ENCODE measurements around the gene CHRNA3.

CHRNA3 gene

GRCh38 chr15:78629031-78629715, 8.4 kb upstream of the CHRNA3 start:
- Mint-ChIP-seq H3K4me3 (no peak overlapping the region), H3K27me3 (peaks cover 21% of the 10 kb centered on the region), H3K9me3 (peaks cover 7% of the 10 kb centered on the region), H3K27ac (no peak overlapping the region), H3K4me1 (no peaks in the 10 kb centered on the region), H3K36me3 (peaks cover 6% of the 10 kb centered on the region)
- ATAC-seq (ENCODE audit: low read depth) = no peak
- DNase-seq (ENCODE audit: low spot score in 2 of 2) = no peak

DNA sequence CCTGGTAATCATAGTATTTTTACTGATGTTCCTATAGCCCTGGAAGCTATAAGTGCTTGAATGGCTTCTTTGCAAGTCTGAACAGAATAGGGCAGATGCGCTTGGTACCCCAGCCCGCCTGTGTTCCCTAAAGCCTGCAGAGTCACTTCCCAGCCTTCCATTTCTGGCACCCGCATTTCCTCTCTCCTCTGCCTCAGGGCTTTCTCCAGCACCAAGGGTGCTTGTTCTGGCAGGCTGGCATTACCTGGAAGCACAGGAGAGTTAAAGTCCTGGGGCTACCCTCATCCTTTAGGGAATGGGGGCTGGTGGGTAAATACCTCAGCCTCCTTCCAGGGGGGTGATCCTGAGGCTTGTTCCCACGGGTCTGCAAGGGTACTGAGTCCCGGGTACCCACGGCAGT, 7.4 kb upstream of the CHRNA3 start:
- H3K27me3 Mint-ChIP-seq = peaks cover 23% of the 10 kb centered on the region
- H3K27ac Mint-ChIP-seq = no peak overlapping the region
- DNase-seq (ENCODE audit: low spot score in 2 of 2) (no peak), ATAC-seq (ENCODE audit: low read depth) (no peak)
- H3K4me3 Mint-ChIP-seq = no peak overlapping the region
- peaks cover 4% of the 10 kb centered on the region for H3K9me3 Mint-ChIP-seq
- peaks cover 4% of the 10 kb centered on the region for H3K36me3 Mint-ChIP-seq
- no peaks in the 10 kb centered on the region for H3K4me1 Mint-ChIP-seq

- Mint-ChIP-seq H3K27ac (no peak overlapping the region), H3K27me3 (peaks cover 21% of the 10 kb centered on the region), H3K4me3 (no peak overlapping the region), H3K9me3 (no peaks in the 10 kb centered on the region), H3K4me1 (no peaks in the 10 kb centered on the region), H3K36me3 (no peaks in the 10 kb centered on the region)
- DNase-seq (ENCODE audit: low spot score in 2 of 2) (no peak), ATAC-seq (ENCODE audit: low read depth) (no peak)
These were observed 6.6 kb upstream of the CHRNA3 start for GRCh38 chr15:78627348-78627747.

- DNase-seq (ENCODE audit: low spot score in 2 of 2) (no peak), ATAC-seq (ENCODE audit: low read depth) (no peak)
- H3K9me3 Mint-ChIP-seq = no peaks in the 10 kb centered on the region
- H3K27ac Mint-ChIP-seq = no peak overlapping the region
- no peaks in the 10 kb centered on the region for H3K36me3 Mint-ChIP-seq
- H3K4me1 Mint-ChIP-seq = no peaks in the 10 kb centered on the region
- no peak overlapping the region for H3K4me3 Mint-ChIP-seq
- peaks cover 23% of the 10 kb centered on the region for H3K27me3 Mint-ChIP-seq
These were observed 5.7 kb upstream of the CHRNA3 start for GRCh38 chr15:78626381-78626995.

DNA sequence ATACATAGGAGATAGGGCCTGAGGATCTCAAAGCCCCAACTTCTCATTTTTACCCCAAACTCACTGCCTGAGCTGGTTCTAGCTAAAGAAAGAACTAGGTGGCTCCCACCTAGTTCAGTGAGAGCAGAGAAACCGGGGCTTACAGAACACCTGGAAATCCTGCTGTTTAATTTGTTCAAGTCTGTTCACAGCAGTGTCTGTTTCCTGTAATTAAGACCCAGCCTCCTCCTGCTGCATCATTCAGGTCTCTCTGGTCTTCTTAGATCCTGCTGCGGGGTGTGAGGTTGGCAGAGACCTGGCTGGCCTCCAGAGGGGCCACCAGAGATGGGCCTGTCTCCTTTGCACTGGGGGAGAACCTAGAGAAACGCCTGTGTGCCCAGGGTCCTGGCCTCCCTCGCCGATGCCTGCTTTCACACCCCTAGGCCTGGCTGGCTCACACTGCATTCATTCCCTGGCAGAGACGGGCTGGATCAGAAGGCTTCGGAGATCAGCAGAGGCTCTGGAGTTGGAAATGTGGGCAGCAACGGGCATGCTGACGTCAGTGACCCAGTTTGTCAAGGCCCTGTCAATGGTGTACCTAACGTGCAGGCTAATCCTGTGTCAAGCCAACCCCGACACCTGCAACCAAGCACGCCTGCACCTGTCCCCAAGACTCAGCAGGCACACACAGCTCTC, 4.9 kb upstream of the CHRNA3 start:
- DNase-seq (ENCODE audit: low spot score in 2 of 2) = no peak
- Mint-ChIP-seq H3K27ac (no peak overlapping the region), H3K4me3 (no peak overlapping the region), H3K36me3 (no peaks in the 10 kb centered on the region), H3K27me3 (peaks cover 22% of the 10 kb centered on the region), H3K4me1 (no peaks in the 10 kb centered on the region), H3K9me3 (no peaks in the 10 kb centered on the region)
- no peak for ATAC-seq (ENCODE audit: low read depth)

DNA sequence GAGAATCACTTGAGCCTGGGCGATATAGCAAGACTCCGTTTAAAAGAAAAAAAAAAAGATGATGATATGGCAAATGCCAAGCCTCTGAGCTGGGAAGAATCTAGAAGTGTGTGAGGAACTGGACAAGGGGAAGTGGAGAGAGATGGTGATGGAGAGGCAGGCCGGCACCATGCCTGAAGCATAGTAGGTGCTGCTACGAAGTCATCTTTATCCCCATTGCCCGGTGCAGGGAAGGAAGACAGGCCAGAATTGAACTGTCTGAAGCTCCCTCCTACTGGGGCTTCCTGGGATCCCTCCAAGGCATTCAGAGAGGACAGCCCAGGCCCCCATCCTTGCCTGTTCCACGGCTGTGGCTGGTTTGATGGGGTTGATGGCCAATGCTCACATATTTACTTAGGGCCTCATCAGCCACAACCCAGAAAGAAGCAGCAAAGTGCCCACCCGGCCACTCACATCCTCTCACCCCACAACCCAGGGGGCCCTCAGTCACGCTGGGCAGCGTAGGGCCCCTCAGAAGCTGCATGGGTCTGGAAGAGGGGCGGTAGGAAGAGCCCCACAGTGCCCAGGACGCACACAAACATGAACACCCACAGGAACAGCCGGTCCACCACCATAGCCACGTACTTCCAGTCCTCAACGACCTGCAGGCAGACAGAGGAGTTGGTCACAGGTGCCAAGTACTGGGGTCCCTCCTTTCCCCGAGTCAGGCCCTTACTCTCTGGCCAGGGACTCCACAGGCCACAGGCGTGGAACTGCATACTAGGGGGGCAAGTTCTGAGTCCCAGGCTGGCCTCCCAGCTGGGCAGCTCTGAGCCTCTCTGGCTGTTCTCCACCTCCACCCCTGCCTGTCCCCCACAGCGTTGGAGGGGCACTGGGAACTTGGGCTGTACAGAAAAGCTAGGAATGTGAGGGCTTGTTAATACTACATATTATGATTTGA, 4.1 kb upstream of the CHRNA3 start:
- no peak overlapping the region for H3K27ac Mint-ChIP-seq
- H3K27me3 Mint-ChIP-seq = peaks cover 22% of the 10 kb centered on the region
- ATAC-seq (ENCODE audit: low read depth) (no peak), DNase-seq (ENCODE audit: low spot score in 2 of 2) (no peak)
- H3K36me3 Mint-ChIP-seq = no peaks in the 10 kb centered on the region
- H3K4me3 Mint-ChIP-seq = no peak overlapping the region
- H3K4me1 Mint-ChIP-seq = no peaks in the 10 kb centered on the region
- H3K9me3 Mint-ChIP-seq = no peaks in the 10 kb centered on the region

DNA sequence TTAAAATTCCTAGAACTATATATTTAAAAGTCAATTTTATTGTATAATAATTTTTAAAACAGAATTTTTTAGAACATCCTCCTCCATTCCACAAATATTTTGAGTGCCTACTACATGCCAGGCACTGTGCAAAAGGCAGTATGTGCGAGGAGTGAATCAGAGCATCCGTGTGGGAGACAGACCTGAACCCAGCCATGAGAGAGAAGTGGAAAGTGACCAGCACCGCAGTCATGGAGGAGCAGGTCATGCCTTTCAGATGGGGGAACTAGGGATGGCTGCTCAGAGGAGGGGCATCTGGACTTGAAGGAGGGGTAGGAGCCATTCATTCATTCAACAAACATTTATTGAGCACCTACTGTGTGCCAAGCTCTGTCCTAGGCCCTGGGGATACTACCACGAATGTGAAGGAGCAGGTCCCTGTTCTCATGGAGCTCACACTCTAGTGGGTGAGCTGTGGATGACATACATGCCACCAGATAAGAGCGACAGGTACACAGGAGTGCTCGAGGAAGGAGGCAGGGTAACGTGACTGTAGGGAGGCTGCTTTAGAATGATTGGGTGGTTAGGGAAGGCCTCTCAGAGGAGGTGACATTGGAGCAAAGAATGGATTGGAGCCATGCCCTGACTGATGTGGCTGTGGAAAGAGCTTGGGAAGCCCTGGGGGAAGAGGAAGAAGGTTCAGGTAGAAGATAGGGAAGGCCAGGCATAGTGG, 3.1 kb upstream of the CHRNA3 start:
- H3K9me3 Mint-ChIP-seq = no peaks in the 10 kb centered on the region
- peaks cover 25% of the 10 kb centered on the region for H3K27me3 Mint-ChIP-seq

DNA sequence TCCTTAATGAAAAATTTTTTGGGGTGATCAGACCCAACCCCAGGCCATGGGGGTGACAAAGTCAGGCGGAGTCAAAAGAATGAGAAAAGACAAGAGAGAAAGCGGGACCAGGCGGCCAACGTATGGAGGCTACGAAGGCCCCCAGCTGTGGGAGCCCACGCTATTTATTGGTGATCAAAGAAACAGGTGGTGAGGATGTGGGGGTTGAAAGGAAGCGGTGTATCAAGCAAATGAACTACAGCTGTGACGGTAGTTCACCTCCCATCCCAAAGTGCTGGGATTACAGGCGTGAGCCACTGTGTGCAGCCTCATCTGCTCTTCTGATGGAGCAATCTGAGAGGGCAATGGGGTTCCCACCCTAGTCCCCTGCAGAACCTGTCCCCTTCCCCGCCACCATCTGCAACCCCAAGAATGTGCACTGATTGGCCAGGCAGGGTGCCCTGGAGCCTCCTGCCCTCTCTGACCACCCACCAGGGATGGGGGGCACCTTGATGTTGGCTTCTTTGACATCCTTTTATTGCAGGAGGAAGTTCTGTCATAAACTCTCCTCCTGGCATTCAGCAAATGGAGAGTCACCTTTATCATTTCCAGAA, 1.1 kb upstream of the CHRNA3 start:
- no peak overlapping the region for H3K27ac Mint-ChIP-seq
- H3K27me3 Mint-ChIP-seq = peaks cover 28% of the 10 kb centered on the region
- DNase-seq (ENCODE audit: low spot score in 2 of 2) (no peak), ATAC-seq (ENCODE audit: low read depth) (no peak)
- H3K4me3 Mint-ChIP-seq = no peak overlapping the region
- no peaks in the 10 kb centered on the region for H3K4me1 Mint-ChIP-seq
- no peaks in the 10 kb centered on the region for H3K9me3 Mint-ChIP-seq
- no peaks in the 10 kb centered on the region for H3K36me3 Mint-ChIP-seq

More for the DNA sequence above, 3.1 kb upstream of the CHRNA3 start:
- DNase-seq (ENCODE audit: low spot score in 2 of 2) (no peak), ATAC-seq (ENCODE audit: low read depth) (no peak)
- no peaks in the 10 kb centered on the region for H3K36me3 Mint-ChIP-seq
- H3K4me1 Mint-ChIP-seq = no peaks in the 10 kb centered on the region
- H3K4me3 Mint-ChIP-seq = no peak overlapping the region
- no peak overlapping the region for H3K27ac Mint-ChIP-seq

DNA sequence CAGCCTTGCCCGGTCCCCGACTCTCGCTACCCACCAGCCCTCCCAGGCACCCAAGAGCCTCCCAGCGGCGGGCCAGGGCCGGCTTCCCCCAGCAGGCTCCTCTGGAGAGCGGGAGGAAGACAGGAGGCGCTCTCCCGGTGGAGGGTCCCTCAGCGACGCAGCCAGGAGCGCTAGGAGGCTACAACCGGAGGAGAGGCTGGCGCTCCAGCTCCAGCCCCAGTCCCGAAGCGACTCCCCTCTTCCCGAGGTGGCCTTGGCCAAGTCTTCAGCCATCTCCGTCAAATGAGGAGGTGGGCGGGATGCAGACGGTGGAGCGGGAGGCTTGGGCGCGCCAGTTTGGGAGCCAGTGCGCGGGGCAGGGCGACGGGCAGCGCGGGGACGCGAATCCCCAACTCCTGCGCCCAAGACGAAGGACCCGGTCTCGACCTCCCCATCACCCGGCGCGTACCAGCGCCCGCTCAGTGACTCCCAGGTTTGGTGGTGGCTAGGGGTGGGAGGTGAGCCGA, 722 bp downstream of the CHRNA3 start:
- Mint-ChIP-seq H3K27ac (no peak overlapping the region), H3K36me3 (no peaks in the 10 kb centered on the region), H3K27me3 (peaks cover 28% of the 10 kb centered on the region), H3K9me3 (no peaks in the 10 kb centered on the region), H3K4me3 (no peak overlapping the region), H3K4me1 (no peaks in the 10 kb centered on the region)
- no peak for DNase-seq (ENCODE audit: low spot score in 2 of 2)
- ATAC-seq (ENCODE audit: low read depth) = no peak

DNA sequence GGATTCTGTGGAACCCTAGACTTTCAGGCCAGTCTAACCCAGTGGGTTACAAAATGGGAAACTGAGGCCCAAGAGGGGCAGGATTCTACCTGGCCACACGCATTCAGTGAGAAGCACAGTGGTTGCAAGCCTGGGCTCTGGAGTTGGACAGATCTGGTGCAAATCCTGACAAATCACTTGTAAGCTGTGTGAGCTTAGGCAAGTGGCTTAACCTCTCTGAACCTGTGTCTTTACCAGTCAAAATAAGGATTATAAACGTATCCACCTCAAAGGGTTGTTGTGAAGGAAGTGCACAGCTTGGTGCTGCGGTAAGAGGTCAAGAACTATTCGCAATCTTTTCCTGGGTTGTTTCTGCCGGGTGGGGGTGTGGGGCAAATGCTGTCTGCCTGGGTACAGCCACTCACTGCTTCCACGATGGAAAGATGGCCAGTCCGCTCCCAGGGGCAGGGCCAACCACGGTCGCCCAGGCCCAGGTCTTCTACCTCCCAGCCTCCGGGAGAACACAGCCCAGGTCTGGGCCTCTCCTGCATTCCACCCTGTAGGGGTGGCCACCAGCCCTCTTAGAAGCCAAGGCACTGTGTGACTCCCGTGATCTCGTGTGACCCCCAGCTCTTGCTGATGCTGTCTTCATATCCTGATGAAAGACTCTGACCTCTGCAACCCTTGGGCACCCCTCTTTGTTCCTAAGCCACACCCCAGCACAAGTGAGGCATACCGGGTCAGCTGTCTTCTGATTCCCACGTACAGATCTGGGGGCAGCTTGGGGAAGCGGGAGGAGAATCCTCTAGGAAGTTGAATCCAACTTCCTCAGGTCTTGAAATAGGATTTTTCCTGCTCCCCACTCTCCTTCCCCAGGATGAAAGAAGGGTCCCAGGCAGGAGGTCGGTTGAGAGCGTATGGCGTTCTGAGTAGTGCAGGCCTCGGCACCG, 1.5 kb downstream of the CHRNA3 start:
- ATAC-seq (ENCODE audit: low read depth) = no peak
- H3K4me3 Mint-ChIP-seq = no peak overlapping the region
- peaks cover 28% of the 10 kb centered on the region for H3K27me3 Mint-ChIP-seq

GRCh38 chr15:78618490-78618934, 2.3 kb downstream of the CHRNA3 start:
- H3K9me3 Mint-ChIP-seq = no peaks in the 10 kb centered on the region
- ATAC-seq (ENCODE audit: low read depth) (peak; percentile 62), DNase-seq (ENCODE audit: low spot score in 2 of 2) (peak; percentile 79 to 89)
- no peak overlapping the region for H3K27ac Mint-ChIP-seq
- H3K36me3 Mint-ChIP-seq = no peaks in the 10 kb centered on the region
- H3K4me1 Mint-ChIP-seq = no peaks in the 10 kb centered on the region
- peaks cover 24% of the 10 kb centered on the region for H3K27me3 Mint-ChIP-seq
- no peak overlapping the region for H3K4me3 Mint-ChIP-seq

More for the DNA sequence above, 1.5 kb downstream of the CHRNA3 start:
- H3K4me1 Mint-ChIP-seq = no peaks in the 10 kb centered on the region
- no peak overlapping the region for H3K27ac Mint-ChIP-seq
- no peak for DNase-seq (ENCODE audit: low spot score in 2 of 2)
- no peaks in the 10 kb centered on the region for H3K36me3 Mint-ChIP-seq
- no peaks in the 10 kb centered on the region for H3K9me3 Mint-ChIP-seq

- no peak overlapping the region for H3K4me3 Mint-ChIP-seq
- no peaks in the 10 kb centered on the region for H3K4me1 Mint-ChIP-seq
- peaks cover 22% of the 10 kb centered on the region for H3K27me3 Mint-ChIP-seq
- H3K27ac Mint-ChIP-seq = no peak overlapping the region
- no peaks in the 10 kb centered on the region for H3K9me3 Mint-ChIP-seq
- DNase-seq (ENCODE audit: low spot score in 2 of 2) = no peak
- no peaks in the 10 kb centered on the region for H3K36me3 Mint-ChIP-seq
- no peak for ATAC-seq (ENCODE audit: low read depth)
These were observed 2.7 kb downstream of the CHRNA3 start for GRCh38 chr15:78618064-78618463.
